Hypothalamus (tissue), 51 donors: ENCODE results near the gene PPP1R7.

Source experiments
- DNase-seq, 51 donors: peaks; one replicate each; lab custom pipeline; 2025; lab: John Stamatoyannopoulos, UW

The PPP1R7 gene

DNA sequence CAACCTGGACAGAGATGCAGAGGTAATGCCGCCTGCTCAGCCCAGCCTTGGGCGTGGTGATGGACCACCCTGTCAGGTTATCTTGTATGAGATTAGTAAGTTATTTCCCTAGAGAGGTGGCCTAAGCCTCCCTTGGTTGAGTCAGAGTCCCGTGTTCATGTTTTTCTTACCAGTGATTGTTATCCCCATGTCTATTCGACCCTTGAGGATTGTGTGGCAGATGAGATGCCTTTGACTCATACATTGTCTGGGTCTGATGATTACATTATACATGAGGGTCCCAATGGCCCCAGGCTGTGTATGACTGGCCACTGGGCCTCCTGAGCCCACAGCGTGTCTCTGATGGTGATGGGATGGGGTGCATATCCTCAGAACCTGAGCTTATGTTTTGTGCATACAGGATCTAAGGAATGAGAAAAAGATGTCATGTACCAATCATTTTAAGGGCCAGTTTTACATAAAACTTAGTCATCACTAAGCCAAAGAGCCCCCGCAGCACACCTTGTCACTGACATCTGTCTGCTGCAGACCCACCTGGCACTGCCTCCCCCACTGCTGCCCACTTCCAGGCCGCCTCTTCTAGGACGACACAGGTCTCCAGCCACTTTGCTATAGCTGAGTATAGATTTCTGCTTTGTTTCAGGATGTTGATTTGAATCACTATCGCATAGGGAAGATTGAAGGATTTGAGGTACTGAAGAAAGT is 7.7 kb downstream of the PPP1R7 start:
- no peak for DNase-seq

DNA sequence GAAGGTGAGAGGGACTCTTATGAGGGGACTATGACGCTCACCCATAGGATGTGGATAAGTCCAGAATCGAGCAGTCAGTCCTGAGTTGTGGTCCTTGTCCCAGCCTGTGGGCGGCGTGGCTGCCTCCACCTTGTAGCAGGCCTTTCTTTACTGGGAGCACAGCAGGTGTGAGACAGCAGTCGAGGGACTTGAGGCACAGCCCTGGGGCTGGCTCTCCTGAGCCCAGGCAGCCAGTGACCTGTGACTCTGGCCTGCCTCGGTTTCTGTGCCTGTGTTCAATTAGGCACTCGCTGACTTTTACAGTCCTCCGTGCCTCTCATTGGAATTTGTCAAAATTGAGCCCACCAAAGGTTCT is 8.3 kb downstream of the PPP1R7 start:
- no peak for DNase-seq

GRCh38 chr2:241159116-241159515 is 8.8 kb downstream of the PPP1R7 start:
- DNase-seq = no peak

- DNase-seq = no peak
These were observed 10.1 kb downstream of the PPP1R7 start for GRCh38 chr2:241160318-241160717.

- peak in 38 of 51 donors; percentile 3 to 73 (median 37) for DNase-seq
These were observed 11.5 kb downstream of the PPP1R7 start for GRCh38 chr2:241161646-241162281.

- DNase-seq = no peak
These were observed 13.4 kb downstream of the PPP1R7 start for GRCh38 chr2:241163601-241164118.

DNA sequence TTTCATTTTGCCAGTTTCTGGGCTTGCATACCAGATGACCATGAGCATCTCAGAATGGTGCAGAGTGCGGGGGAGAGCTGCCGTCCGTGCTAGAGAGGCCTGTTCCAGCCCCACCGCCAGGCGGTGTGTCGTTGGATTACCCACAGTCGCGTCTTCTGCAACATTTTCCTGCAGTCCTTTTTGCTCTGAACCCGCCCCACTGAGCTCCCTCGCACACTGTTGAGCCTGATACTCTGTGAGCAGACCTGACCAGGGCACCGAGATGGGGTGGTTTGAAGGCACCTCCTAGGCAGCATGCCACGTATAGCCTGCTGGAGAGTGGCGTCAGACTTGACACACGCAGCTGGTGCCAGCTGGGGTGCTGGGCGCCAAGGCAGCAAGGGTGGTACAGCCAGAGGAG is 18.1 kb downstream of the PPP1R7 start:
- no peak for DNase-seq

- DNase-seq = no peak
These were observed 23.3 kb downstream of the PPP1R7 start for GRCh38 chr2:241173557-241173956.

DNA sequence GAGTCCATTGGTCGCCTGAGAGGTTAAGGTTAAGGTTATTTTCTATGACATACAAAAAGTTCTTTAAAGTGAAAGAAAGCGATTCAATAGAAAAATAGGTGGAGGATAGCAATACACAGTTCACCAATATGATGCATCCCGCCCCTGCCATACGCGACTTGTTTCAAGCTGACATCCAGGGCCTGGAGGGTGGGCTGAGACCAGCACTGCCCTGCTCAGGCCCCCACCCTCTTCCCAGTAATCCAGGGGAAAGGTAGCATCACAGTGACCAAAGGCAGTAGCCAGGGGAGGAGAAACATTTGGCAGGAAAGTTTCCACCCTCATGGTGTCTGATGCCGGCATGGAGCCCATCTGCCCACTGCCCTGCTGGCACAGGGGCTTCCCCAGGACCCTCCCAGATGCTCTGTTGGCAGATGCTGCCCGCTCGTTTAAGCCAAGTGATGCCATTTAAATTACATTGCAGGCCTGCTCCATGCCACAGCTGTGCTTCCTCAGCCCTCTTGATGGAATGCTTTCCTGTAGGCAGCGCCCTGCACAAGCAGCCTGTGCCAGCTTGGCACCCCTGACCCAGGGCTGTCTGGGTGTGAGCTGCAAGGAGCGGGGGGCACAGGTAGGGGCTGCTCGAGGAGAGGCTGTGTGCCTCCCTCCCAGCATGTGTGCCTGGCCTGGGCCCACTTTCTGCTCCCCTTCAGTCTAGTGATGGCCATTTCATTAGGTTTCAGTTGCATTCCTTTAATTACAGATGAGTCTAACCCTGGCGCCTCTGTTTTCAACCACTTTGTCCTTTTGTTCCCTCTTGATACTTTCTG is 27.5 kb downstream of the PPP1R7 start:
- DNase-seq = no peak

GRCh38 chr2:241178961-241179360 is 28.7 kb downstream of the PPP1R7 start:
- no peak for DNase-seq

DNA sequence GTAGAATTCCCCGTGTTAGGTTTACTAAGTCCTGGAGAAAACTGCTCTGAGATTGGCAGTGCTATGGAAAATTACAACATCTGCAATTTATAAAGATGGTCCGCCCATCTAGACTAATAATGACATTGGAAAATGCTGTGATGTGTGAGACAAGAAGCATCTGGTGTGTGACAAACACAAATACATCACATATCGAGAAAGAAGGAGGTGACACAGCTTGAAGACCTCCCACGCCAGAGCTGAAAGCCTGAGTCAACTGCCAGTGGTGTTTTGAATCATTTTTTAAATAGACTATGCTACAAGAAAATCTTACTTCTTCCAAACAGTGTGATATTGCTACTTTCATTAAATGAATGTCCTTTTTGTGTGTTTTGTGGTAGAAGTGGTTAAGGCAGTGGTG is 29.6 kb downstream of the PPP1R7 start:
- DNase-seq = peak in 1 of 51 donors; percentile 18

- DNase-seq = no peak
These were observed 30.2 kb downstream of the PPP1R7 start for GRCh38 chr2:241180495-241180894.

DNA sequence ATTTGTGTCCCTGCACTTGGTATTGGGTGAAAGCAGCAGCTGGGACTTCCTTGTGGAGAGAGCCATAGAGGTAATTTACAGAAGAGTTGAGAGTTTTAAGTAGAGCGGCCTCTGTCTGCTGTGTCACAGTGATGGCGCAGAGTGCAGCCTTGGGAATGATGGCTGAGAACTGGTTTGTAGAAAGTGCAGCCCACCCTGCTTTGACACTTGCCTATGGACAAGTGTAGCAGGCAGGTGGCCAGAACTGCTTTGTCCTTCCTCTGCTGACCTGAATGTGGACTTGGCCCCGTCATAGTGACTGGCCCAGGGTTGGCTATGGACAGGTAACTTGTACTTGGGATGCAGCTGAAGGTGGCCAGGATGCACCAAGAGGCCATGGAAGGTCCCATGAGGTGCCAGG is 31.9 kb downstream of the PPP1R7 start:
- DNase-seq = no peak

DNA sequence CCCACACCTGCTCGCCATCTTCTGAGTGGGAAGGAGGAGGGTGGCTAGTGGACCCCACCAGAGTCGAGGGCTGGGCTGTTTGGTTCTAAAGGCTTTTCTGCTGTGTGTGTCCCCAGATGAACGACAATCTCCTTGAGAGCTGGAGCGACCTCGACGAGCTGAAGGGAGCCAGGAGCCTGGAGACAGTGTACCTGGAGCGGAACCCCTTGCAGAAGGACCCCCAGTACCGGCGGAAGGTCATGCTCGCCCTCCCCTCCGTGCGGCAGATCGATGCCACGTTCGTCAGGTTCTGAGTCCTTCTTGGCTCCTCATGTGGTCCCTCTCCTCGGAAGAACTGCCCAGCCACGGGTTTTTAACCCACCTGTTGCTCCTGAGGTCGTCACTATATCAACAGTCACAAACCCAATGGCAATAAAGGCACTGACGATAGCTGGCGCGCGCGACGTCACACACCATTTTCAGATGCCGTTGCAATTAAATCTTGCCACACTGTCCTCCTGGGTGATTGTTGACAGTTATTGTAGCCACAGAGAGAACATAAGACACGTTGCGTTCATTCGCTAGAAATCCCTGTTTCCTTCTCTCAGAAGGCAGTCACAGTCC is 32.4 kb downstream of the PPP1R7 start:
- DNase-seq = no peak

- DNase-seq = no peak
These were observed 33.0 kb downstream of the PPP1R7 start for GRCh38 chr2:241183221-241183620.

DNA sequence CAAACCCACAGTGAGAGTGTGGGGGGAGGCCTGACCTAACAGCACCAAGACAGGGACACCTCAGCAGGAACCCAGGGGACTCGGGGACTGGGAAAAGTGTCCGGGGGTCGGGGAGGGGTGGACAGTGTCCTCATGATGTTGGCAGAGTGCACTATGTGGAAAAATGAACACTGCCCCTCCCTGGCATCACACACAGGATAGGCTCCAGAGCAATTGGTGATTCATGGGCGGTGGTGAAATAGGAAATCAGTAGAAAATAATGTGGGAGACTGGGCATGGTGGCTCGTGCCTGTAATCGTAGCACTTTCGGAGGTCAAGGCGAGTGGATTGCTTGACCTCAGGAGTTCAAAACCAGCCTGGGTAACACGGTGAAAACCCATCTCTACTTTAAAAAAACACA is 34.6 kb downstream of the PPP1R7 start:
- DNase-seq = no peak

DNA sequence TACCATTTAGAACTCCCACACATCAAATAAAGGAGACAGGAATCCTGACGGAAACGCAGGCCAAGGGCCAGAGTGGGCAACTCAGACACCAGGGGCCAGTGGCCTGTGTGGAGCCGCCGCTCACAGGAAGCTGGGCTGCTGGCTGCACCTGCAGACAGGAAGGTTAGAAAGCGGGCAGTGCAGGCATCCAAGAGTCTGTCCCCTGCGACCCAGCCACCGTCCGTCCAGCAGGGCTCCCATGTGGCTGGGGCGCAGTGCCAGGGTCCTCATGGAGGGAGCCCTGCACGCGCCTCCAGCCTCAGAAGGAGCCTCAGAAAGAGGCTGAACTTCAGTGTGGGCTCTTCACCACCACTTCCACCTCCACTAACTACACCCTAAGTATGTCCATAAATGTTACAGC is 35.7 kb downstream of the PPP1R7 start:
- DNase-seq = no peak

GRCh38 chr2:241187101-241187917 is 37.0 kb downstream of the PPP1R7 start:
- DNase-seq = no peak

DNA sequence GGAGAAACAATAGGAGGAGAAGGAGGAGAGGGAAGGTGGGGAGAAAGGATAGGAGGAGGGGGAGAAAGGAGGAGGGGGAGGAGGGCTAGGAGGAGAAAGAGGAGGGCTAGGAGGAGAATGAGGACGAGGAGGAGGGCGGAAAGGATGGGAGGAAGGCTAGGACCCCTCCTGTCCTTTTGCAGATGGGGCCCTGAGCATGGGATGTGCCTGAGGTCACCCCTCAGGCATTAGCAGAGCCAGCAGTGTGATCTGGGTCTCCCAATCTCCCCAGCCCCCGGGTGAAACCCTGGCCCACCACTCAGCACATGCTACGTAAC is 37.6 kb downstream of the PPP1R7 start:
- no peak for DNase-seq

DNA sequence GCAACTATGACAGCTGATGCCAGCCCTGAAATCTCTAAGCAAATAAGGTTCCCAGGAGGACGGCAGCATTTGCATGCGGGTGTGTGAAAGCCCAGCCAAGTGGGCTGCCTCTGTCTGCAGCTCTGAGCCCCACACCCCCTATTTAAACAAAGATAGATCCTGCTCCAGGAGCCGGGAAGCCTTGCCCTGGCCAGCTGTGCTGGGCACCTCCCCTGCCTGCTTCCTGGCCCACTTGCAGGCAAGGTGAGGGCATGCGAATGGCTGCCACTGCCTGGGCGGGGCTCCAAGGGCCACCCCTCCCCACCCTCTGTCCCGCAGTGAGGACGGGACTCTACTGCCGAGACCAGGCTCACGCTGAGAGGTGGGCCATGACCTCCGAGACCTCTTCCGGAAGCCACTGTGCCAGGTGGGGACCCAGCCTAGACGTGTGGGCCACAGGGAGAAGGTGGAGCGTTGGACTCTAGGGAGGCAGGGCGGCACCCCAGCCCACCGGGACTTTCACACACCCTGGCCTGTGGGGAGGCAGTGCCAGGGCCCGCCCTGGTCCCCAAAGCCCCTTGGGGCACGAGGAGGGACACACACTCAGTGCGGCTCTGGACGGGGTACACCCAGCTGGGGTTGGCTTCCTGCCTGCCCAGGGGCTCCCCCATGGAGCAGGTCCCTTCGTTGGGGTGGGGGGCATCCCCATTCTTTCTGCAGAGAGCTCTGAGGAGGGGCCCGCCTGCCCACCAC is 38.3 kb downstream of the PPP1R7 start, which contains the start of gene ANO7:
Gene ANO7 (plus strand): TSS at position 317 of the 732 bp plus-strand sequence. CDS start 1,387 bp downstream, outside the sequence.
- no peak for DNase-seq
